Osteoblast (primary cell): ENCODE results near the gene DBN1. TPM values are rescaled to one million over a fixed set of nuclear protein-coding genes. Genes with fewer than 3 reads are reported as not detected.

Experiments
- DNase-seq: peaks from one replicate; pipeline ENCODE4 v3.0.0; 2011; ENCODE audit warnings: low spot score, mixed read lengths; ENCODE audit not compliant: insufficient read length; ENCODE audit errors: missing footprints
- H2AFZ ChIP-seq: 2 replicates; pipeline ENCODE4 v1.6.0; 2011; ENCODE audit warnings: mild to moderate bottlenecking, low read length
- H3K27ac ChIP-seq: 2 replicates; pipeline ENCODE4 v1.5.1; 2011; ENCODE audit warnings: mild to moderate bottlenecking, low read depth, low read length, moderate library complexity
- H3K27me3 ChIP-seq: 2 replicates; pipeline ENCODE4 v1.6.0; 2012; ENCODE audit warnings: mild to moderate bottlenecking, control low read depth, inconsistent platforms, low read length, moderate library complexity; ENCODE audit not compliant: insufficient read depth
- H3K36me3 ChIP-seq: 2 replicates; pipeline ENCODE4 v1.5.1; 2011; ENCODE audit warnings: mild to moderate bottlenecking, low read length, control low read depth, moderate library complexity; ENCODE audit not compliant: insufficient read depth
- H3K4me1 ChIP-seq: 2 replicates; pipeline ENCODE4 v1.5.1; 2011; ENCODE audit warnings: mild to moderate bottlenecking, low read length, control low read depth, moderate library complexity; ENCODE audit not compliant: insufficient read depth
- H3K4me2 ChIP-seq: 2 replicates; pipeline ENCODE4 v1.6.0; 2011; ENCODE audit warnings: mild to moderate bottlenecking, low read length; ENCODE audit not compliant: insufficient read depth
- H3K4me3 ChIP-seq: fragments of 200-600 bp; sonication (generic); 3 replicates; pipeline ENCODE4 v1.5.1; 2012; ENCODE audit warnings: mild to moderate bottlenecking, low read length, inconsistent platforms; ENCODE audit not compliant: insufficient read depth
- H3K79me2 ChIP-seq: 2 replicates; pipeline ENCODE4 v1.6.0; 2012; ENCODE audit warnings: mild to moderate bottlenecking, low read length, control low read depth, inconsistent platforms; ENCODE audit not compliant: insufficient read depth
- H3K9me3 ChIP-seq: 2 replicates; pipeline ENCODE4 v1.5.1; 2011; ENCODE audit warnings: low read depth, low read length, control low read depth
- H4K20me1 ChIP-seq: 2 replicates; pipeline ENCODE4 v1.6.0; 2012; ENCODE audit warnings: mild to moderate bottlenecking, low read length, control low read depth; ENCODE audit not compliant: insufficient read depth
- CTCF ChIP-seq: IDR thresholded peaks from 2 replicates; pipeline ENCODE4 v1.5.1; 2011; ENCODE audit warnings: mild to moderate bottlenecking, low read depth, low read length, moderate library complexity; ENCODE audit errors: extremely low read depth
- total RNA-seq: library from RNA; depleted of rRNA; stranded (reverse); fragments of >200 nt; gene quantifications from 2 replicates; pipeline ENCODE4 v1.2.3, GENCODE V29; 2012

The DBN1 gene
- total RNA-seq, 1 donor = 139 TPM

DNA sequence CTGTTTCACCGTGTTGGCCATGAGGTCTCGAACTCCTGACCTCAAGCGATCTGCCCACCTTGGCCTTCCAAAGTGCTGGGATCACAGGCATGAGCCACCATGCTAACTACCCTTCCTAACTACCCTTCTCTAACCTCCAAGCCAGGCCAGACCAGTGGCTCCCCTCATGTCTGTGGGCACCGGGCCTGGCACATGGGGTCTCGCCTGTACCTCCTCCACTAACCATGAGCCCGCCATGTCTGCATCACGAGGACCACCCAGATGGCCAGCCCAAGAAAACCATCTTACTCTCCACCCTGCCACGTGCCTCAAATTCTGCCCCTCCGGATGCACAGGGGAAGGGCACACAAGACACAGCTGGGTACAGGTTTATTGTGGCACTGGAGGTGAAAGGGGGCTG, 9.6 kb upstream of the DBN1 start:
- Histone ChIP-seq H3K4me3 (no peak overlapping the region), H4K20me1 (peaks cover 46% of the 10 kb centered on the region), H3K27ac (no peak overlapping the region)

GRCh38 chr5:177482359-177482795, 8.9 kb upstream of the DBN1 start:
- no peak for TF ChIP-seq CTCF
- Histone ChIP-seq H3K9me3 (no peaks in the 10 kb centered on the region), H2AFZ (no peak overlapping the region), H3K4me1 (peaks cover 11% of the 10 kb centered on the region), H4K20me1 (peaks cover 40% of the 10 kb centered on the region), H3K36me3 (peaks cover 70% of the 10 kb centered on the region), H3K79me2 (peaks cover 15% of the 10 kb centered on the region), H3K4me3 (no peak overlapping the region), H3K27me3 (no peaks in the 10 kb centered on the region), H3K27ac (no peak overlapping the region), H3K4me2 (no peak overlapping the region)
- DNase-seq = no peak

More for the DNA sequence above, 9.6 kb upstream of the DBN1 start:
- Histone ChIP-seq H3K4me2 (no peak overlapping the region), H3K36me3 (peaks cover 77% of the 10 kb centered on the region), H2AFZ (no peak overlapping the region), H3K4me1 (peaks cover 11% of the 10 kb centered on the region), H3K79me2 (peaks cover 20% of the 10 kb centered on the region), H3K9me3 (no peaks in the 10 kb centered on the region), H3K27me3 (no peaks in the 10 kb centered on the region)
- DNase-seq = no peak
- no peak for TF ChIP-seq CTCF

GRCh38 chr5:177479774-177480173, 6.3 kb upstream of the DBN1 start:
- peaks cover 46% of the 10 kb centered on the region for H3K36me3 ChIP-seq
- no peak for DNase-seq
- no peak overlapping the region for H2AFZ ChIP-seq
- H3K4me3 ChIP-seq = no peak overlapping the region
- peaks cover 5% of the 10 kb centered on the region for H3K79me2 ChIP-seq
- peak overlapping the region; percentile 72 for H3K27ac ChIP-seq
- no peak for TF ChIP-seq CTCF
- H3K4me2 ChIP-seq = no peak overlapping the region
- no peaks in the 10 kb centered on the region for H3K27me3 ChIP-seq
- H3K4me1 ChIP-seq = peaks cover 11% of the 10 kb centered on the region
- peaks cover 26% of the 10 kb centered on the region for H4K20me1 ChIP-seq
- H3K9me3 ChIP-seq = no peaks in the 10 kb centered on the region

DNA sequence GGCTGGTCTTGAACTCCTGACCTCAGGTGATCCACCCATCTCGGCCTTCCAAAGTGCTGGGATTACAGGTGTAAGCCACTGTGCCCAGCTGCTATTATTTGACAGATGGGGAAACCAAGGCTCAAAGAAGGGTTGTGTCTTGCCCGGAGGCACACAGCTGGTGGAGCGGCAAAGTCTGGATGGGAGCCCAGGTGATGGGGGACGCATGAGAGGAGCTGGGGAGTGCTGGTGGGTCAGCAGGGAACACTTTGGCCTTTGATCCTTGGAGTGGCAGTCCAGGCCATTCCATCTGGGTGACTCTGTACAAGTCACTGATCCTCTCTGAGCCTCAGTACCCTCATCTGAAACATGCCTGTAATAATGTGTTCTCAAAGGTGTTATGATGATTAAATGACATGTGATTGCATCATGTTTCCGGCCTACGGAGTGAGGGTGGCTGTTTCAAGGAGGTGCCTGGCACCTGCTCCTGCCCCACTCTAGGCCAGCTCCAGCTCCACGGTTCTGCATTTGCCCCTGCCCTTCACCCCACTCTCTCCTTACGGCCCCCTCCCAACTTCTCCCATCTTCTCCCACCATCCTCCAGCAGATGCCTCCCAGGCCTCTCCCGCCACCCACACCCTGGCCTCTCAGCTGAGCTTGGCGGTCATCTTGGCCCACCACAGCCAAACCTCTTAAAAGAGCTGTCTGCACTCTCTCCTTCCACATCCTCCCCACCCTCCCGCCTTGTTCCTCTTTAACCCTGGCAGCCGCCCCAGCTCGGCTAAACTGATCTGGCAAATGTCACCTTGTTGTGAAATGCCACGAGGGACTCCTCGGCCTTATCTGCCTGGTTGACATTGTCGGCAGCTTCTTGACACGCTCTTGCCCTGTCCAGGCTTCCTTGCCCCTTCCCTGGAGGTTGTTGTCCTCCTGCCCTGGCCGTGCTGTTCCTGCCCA, 5.5 kb upstream of the DBN1 start:
- Histone ChIP-seq H3K4me3 (no peak overlapping the region), H3K4me1 (peaks cover 15% of the 10 kb centered on the region), H4K20me1 (peaks cover 18% of the 10 kb centered on the region), H3K79me2 (no peaks in the 10 kb centered on the region), H3K9me3 (no peaks in the 10 kb centered on the region), H3K36me3 (peaks cover 38% of the 10 kb centered on the region), H3K27ac (peak overlapping the region; percentile 72), H3K4me2 (no peak overlapping the region), H2AFZ (no peak overlapping the region), H3K27me3 (no peaks in the 10 kb centered on the region)
- DNase-seq = peak; percentile 84
- no peak for TF ChIP-seq CTCF
